Measurements from ENCODE around the gene H6PD.
A peak's percentile ranks its signal among the peaks of the same experiment; 100 is the strongest.

H6PD gene

GRCh38 chr1:9207715-9208114 is 26.9 kb upstream of the H6PD start:
- peak; percentile 46 for DNase-seq

- no peak for DNase-seq
These were observed 23.2 kb upstream of the H6PD start for GRCh38 chr1:9211291-9211811.

GRCh38 chr1:9212735-9213134 is 21.8 kb upstream of the H6PD start:
- no peak for DNase-seq

GRCh38 chr1:9213956-9214355 is 20.6 kb upstream of the H6PD start:
- no peak for DNase-seq

GRCh38 chr1:9218917-9219316 is 15.7 kb upstream of the H6PD start:
- DNase-seq, result no peak

GRCh38 chr1:9222846-9223625 is 11.5 kb upstream of the H6PD start:
- DNase-seq, result no peak

- no peak for DNase-seq
These were observed 9.7 kb upstream of the H6PD start for GRCh38 chr1:9224664-9225410.

GRCh38 chr1:9225411-9225785 is 9.2 kb upstream of the H6PD start:
- no peak for DNase-seq

- DNase-seq, result peak; percentile 85
These were observed 6.0 kb upstream of the H6PD start for GRCh38 chr1:9228609-9229008.

- no peak for DNase-seq
These were observed 5.0 kb upstream of the H6PD start for GRCh38 chr1:9229549-9229948.

GRCh38 chr1:9230869-9231533 is 3.6 kb upstream of the H6PD start:
- DNase-seq, result no peak

GRCh38 chr1:9231648-9232332 is 2.8 kb upstream of the H6PD start:
- peak; percentile 43 for DNase-seq

GRCh38 chr1:9233241-9233941 is 1.2 kb upstream of the H6PD start:
- no peak for DNase-seq

- DNase-seq, result no peak
These were observed 692 bp upstream of the H6PD start for GRCh38 chr1:9233942-9234222.

- peak; percentile 70 for DNase-seq
These were observed 504 bp downstream of the H6PD start for GRCh38 chr1:9235096-9235459.

- no peak for DNase-seq
These were observed 986 bp downstream of the H6PD start for GRCh38 chr1:9235560-9235959.

- DNase-seq, result no peak
These were observed 3.6 kb downstream of the H6PD start for GRCh38 chr1:9238134-9238533.

GRCh38 chr1:9238550-9238949 is 4.0 kb downstream of the H6PD start:
- no peak for DNase-seq

- peak; percentile 66 for DNase-seq
These were observed 5.2 kb downstream of the H6PD start for GRCh38 chr1:9239622-9240401.

- no peak for DNase-seq
These were observed 6.6 kb downstream of the H6PD start for GRCh38 chr1:9240914-9241820.

GRCh38 chr1:9241891-9242290 is 7.3 kb downstream of the H6PD start:
- DNase-seq, result no peak
